Immature natural killer cell (primary cell): ENCODE data around the gene SEC24D. TPM values are rescaled to one million over a fixed set of nuclear protein-coding genes. Genes with fewer than 3 reads are reported as not detected.

Source experiments
- DNase-seq, 3 donors: peaks; one replicate each; pipeline ENCODE4 v3.0.0; 2022; ENCODE audit warnings: mixed read lengths in 1 of 3
- H3K27ac Mint-ChIP-seq, 6 donors: one replicate each; pipeline ENCODE4 v1.8.0; 2020; ENCODE audit warnings: mixed read lengths in 6 of 6, mild to moderate bottlenecking in 5 of 6, inconsistent platforms in 4 of 6, moderate library complexity in 3 of 6
- H3K27me3 Mint-ChIP-seq, 3 donors: one replicate each; pipeline ENCODE4 v1.8.0; 2020 to 2021; ENCODE audit warnings: low read depth in 3 of 3, mild to moderate bottlenecking in 3 of 3, mixed read lengths in 3 of 3, moderate library complexity in 3 of 3, inconsistent platforms in 1 of 3
- H3K36me3 Mint-ChIP-seq, 3 donors: one replicate each; pipeline ENCODE4 v1.8.0; 2020; ENCODE audit warnings: mixed read lengths in 3 of 3, inconsistent platforms in 2 of 3, mild to moderate bottlenecking in 2 of 3
- H3K4me1 Mint-ChIP-seq, 2 donors: one replicate each; pipeline ENCODE4 v1.8.0; 2020; ENCODE audit warnings: inconsistent platforms in 2 of 2, mild to moderate bottlenecking in 2 of 2, mixed read lengths in 2 of 2, moderate library complexity in 1 of 2
- H3K4me3 Mint-ChIP-seq, 5 donors: one replicate each; pipeline ENCODE4 v1.8.0; 2020; ENCODE audit warnings: mild to moderate bottlenecking in 5 of 5, mixed read lengths in 5 of 5, inconsistent platforms in 3 of 5, moderate library complexity in 3 of 5
- H3K9me3 Mint-ChIP-seq, 6 donors: one replicate each; pipeline ENCODE4 v1.8.0; 2020; ENCODE audit warnings: mild to moderate bottlenecking in 6 of 6, mixed read lengths in 6 of 6, inconsistent platforms in 4 of 6, moderate library complexity in 3 of 6
- polyA plus RNA-seq, 3 donors: library from polyadenylated mRNA; unstranded; fragments of 300-500 nt; fragmentation: Illumina TruSeq; gene quantifications; one replicate each; pipeline ENCODE4 v1.2.3, GENCODE V29; 2021

The SEC24D gene
- polyA plus RNA-seq, 3 donors from 2014 or later, result 15.1 to 39.0 (median 31.6) TPM

DNA sequence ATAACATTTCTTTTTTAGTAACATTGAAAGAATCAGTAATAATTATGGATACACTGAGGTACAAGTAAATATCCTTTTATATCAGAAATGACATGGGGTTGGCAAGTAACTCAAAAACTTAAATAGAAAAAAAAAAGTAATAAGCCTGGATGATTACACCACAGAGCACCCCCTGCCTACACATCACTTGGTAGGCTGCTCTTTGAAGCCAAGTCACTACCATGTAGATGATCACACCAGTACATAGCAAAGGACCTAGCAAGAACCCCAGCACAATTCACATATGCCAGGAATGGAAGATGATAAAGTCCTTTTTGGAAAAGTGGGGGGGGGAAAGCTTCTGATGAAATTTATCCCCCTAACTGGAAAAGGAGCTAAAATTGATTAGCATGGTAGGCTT lies 93.9 kb downstream of the SEC24D start:
- no peaks in the 10 kb centered on the region for H3K27me3 Mint-ChIP-seq
- no peaks in the 10 kb centered on the region for H3K4me1 Mint-ChIP-seq
- H3K9me3 Mint-ChIP-seq, result no peaks in the 10 kb centered on the region
- DNase-seq, result no peak
- peaks cover 21 to 71% (median 30%) of the 10 kb centered on the region in 3 donors for H3K36me3 Mint-ChIP-seq
- no peak overlapping the region for H3K4me3 Mint-ChIP-seq
- H3K27ac Mint-ChIP-seq, result no peak overlapping the region

DNA sequence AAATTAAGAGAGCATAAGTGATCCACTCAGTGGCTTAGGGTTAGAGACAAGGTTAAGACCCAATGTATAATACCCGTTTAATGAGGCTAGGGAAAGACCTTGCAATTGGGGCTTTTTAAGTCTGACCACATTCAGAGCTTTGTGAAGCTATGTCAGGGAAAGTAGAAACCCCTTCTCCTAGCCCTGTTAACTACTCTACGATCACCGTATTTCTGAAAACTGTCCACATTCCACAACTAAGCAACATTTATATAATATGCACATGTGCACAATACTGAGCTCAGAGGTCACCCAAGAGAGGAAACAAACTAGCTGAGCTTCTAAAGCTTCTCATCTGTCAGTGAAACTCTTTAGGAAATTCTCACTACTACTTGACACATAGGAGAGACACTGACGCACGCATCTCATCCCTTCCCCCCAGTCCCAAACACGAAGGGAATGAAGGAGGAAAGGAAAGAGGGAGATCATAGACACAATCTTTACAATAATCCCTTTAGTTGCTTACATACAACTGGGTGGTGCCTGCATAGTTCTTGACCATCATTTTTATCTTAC lies 94.5 kb downstream of the SEC24D start:
- H3K4me3 Mint-ChIP-seq, result no peak overlapping the region
- no peaks in the 10 kb centered on the region for H3K27me3 Mint-ChIP-seq
- H3K9me3 Mint-ChIP-seq, result no peaks in the 10 kb centered on the region
- no peak overlapping the region for H3K27ac Mint-ChIP-seq
- peaks cover 23 to 70% (median 30%) of the 10 kb centered on the region in 3 donors for H3K36me3 Mint-ChIP-seq
- no peak for DNase-seq
- H3K4me1 Mint-ChIP-seq, result no peaks in the 10 kb centered on the region

DNA sequence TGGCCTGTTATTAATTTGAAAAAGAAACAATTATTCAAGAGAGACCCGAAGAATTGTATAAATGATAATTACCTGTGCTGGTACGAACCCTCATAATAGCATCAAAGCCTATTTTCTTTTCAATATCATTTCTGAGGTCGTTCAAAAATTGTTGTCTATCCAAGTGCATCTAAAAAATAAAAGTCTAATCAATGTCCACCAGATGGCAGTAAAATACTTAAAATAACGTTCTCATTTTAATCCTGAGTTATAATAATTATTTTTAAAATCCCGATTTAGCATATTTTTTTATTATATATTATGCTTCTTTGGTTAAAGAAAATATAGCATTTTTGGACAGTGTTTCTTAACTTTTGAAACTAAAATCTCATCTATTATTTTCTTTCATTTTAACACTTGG lies 95.1 kb downstream of the SEC24D start:
- H3K27me3 Mint-ChIP-seq, result peaks cover 0 to 2% (median 0%) of the 10 kb centered on the region in 3 donors
- no peak for DNase-seq
- no peak overlapping the region for H3K27ac Mint-ChIP-seq
- H3K36me3 Mint-ChIP-seq, result peaks cover 23 to 72% (median 30%) of the 10 kb centered on the region in 3 donors
- no peak overlapping the region for H3K4me3 Mint-ChIP-seq
- no peaks in the 10 kb centered on the region for H3K4me1 Mint-ChIP-seq
- no peaks in the 10 kb centered on the region for H3K9me3 Mint-ChIP-seq

DNA sequence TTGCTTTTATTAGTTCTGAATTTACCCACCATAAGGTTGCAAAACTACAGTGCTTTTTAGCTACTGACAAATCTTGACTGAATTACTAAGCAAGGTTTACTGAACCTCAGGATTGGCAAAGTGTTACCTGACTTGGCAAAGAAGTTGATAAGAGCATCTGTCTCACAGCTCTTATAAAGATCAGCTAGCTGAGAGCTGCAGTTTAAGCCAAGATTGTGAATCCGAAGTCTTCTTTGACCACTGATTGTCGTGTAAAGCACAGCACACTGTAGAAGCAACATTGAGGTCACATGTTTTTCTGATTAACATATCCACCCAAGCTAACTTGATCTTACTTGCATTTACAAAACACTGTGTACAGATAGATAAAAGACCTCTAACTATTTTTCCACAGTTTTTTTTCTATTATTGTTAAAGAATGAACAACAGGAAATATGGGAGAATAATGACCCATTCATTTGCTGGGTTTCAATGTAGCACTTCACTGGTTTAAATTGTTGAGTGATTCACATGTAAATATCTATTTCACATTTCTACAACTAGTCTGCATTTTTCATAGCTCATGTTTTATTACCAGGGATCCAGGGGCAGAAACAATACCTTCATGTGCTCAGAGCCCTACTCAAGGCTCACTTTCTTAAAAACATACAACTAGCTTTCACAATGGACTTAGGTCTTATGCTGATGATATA lies 96.8 kb downstream of the SEC24D start:
- H3K27ac Mint-ChIP-seq, result no peak overlapping the region
- no peak for DNase-seq
- no peak overlapping the region for H3K4me3 Mint-ChIP-seq
- no peaks in the 10 kb centered on the region for H3K4me1 Mint-ChIP-seq
- peaks cover 26 to 66% (median 30%) of the 10 kb centered on the region in 3 donors for H3K36me3 Mint-ChIP-seq
- peaks cover 0 to 2% (median 0%) of the 10 kb centered on the region in 3 donors for H3K27me3 Mint-ChIP-seq
- H3K9me3 Mint-ChIP-seq, result no peaks in the 10 kb centered on the region

DNA sequence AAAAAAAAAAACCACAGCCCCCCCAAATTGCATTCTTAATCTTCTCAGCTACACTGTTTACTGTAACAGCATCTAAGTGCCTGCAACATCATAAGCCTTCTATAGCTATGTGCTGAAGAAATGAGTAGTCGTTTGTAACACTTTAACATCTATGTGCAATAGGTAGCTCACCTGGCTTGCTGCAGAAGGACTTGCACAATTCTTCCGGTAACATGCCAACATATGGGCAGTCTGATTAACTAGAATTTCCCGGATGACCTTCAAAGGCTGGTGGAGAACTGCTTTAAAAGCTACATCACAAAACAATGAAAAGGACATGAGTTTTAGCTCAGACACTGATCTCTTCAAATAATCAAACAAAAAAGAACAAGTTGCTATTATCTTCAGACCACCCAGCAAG lies 97.8 kb downstream of the SEC24D start:
- Mint-ChIP-seq H3K9me3 (no peaks in the 10 kb centered on the region), H3K36me3 (peaks cover 23 to 62% (median 29%) of the 10 kb centered on the region in 3 donors)

DNA sequence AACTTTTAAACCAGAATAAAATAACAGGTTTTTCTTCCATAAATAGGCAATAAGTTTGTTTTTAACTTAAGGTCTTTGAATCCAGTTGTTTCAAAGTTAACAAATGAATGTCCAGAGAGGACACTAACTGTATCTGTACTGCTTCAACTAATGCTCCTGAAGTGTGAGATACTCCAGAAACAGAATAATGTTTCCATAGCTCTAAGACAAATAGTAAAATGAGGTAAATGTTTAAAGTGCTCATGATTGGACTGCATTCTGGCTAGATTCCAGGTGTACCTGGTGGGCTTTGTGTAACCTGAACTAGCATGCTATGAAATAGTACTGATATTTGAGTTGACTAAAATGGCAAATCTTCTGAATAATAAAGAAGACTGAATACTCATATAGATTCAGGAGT lies 99.0 kb downstream of the SEC24D start:
- Mint-ChIP-seq H3K27me3 (peaks cover 0 to 2% (median 0%) of the 10 kb centered on the region in 3 donors), H3K9me3 (no peaks in the 10 kb centered on the region), H3K27ac (no peak overlapping the region), H3K4me1 (no peaks in the 10 kb centered on the region), H3K4me3 (no peak overlapping the region), H3K36me3 (peaks cover 29 to 59% (median 30%) of the 10 kb centered on the region in 3 donors)
- no peak for DNase-seq

More for the DNA sequence above, 97.8 kb downstream of the SEC24D start:
- Mint-ChIP-seq H3K27me3 (peaks cover 0 to 2% (median 0%) of the 10 kb centered on the region in 3 donors), H3K4me1 (no peaks in the 10 kb centered on the region), H3K4me3 (no peak overlapping the region), H3K27ac (no peak overlapping the region)
- DNase-seq, result no peak

DNA sequence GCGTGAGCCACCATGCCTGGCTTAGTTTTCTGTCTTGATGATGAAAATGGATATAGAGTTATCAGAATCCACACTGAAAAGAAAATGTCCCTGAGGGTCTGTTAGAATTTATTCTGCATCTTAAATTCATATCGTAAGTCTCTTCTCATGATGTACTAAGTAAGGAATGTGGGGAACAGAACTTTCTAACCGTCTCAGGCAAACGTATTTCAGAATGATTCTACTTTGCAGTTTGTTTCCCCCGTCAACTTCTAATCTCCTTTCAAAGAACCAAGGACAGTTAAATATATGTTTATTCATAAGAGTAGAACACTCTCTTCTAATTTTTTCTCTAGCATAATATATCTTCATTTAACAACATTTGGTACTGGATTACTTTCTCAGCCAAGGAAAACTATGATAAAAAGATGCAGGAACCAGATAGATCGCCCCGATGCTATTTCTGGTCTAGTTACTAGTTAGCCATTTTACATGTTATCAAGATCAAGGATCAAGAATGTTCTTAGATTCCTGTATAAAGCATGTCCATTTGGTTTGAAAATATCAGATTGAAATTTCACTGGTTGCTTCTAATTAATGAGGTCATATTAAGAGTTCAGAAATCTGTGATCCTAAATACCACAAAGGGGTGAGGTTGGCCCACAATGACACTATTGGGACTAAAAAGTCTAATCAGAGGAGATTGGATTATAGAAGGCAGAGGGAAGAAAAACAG lies 101.3 kb downstream of the SEC24D start:
- no peak for DNase-seq
- H3K27me3 Mint-ChIP-seq, result peaks cover 0 to 2% (median 0%) of the 10 kb centered on the region in 3 donors
- H3K36me3 Mint-ChIP-seq, result peaks cover 26 to 67% (median 33%) of the 10 kb centered on the region in 3 donors
- H3K4me1 Mint-ChIP-seq, result peaks cover 0 to 8% of the 10 kb centered on the region in 2 donors
- no peaks in the 10 kb centered on the region for H3K9me3 Mint-ChIP-seq
- no peak overlapping the region for H3K27ac Mint-ChIP-seq
- no peak overlapping the region for H3K4me3 Mint-ChIP-seq

DNA sequence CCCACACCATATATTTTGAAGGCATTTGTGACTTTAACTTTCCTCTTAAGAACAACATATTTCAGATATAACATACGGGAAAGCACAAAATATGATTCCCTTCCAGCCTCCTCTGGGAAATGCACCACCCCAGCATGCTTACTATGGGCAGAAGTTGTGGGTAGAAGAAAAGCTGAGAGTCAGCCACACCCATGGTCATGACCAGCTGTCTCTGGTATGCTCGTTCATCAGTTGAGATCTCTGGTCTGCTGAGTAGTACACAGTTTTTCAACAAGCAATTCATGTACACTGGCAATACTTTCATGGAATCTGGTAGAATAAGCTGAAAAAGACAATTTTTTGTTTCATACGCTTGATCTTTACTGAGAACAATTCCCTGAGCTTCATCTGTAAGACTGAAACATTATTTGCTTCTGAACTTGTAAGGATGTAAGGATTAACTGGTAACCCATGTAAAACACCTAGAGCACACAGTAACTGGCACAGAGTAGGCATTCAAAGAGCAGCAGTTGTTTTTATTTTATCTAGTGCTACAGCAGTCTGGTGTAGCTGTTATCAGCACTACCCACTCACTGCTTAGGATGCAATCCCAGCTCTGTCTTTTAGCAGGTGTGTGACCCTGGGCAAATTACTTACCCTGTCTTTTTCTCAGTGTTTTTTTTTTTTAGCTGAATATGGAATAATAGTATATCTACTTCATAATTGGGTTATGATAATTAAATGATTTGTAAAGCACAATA lies 103.2 kb downstream of the SEC24D start:
- Mint-ChIP-seq H3K27me3 (peaks cover 0 to 2% (median 0%) of the 10 kb centered on the region in 3 donors), H3K4me1 (peaks cover 0 to 12% of the 10 kb centered on the region in 2 donors), H3K9me3 (no peaks in the 10 kb centered on the region), H3K36me3 (peaks cover 27 to 59% (median 28%) of the 10 kb centered on the region in 3 donors), H3K4me3 (no peak overlapping the region), H3K27ac (no peak overlapping the region)
- DNase-seq, result no peak

DNA sequence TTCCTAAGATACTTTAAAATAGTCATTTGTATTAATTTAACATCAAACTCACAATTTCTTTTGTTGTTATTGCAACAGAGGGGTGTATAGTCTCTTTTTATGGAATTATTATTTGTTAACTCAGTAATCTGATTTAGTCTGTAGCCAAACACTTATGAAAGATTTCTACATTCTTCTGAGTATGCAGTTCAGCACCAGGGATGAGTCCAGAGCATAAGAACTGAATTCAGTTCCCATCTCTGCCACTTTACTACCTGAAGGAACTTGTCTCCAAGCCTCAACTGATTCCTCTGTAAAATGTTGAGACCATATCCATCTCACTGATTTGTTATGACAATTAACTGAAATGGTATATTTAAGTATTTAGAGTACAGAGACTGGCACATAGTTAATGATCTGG lies 105.2 kb downstream of the SEC24D start:
- H3K36me3 Mint-ChIP-seq, result peaks cover 33 to 61% (median 36%) of the 10 kb centered on the region in 3 donors
- H3K4me1 Mint-ChIP-seq, result peaks cover 0 to 12% of the 10 kb centered on the region in 2 donors
- no peaks in the 10 kb centered on the region for H3K27me3 Mint-ChIP-seq
- no peaks in the 10 kb centered on the region for H3K9me3 Mint-ChIP-seq
- no peak overlapping the region for H3K4me3 Mint-ChIP-seq
- DNase-seq, result no peak
- no peak overlapping the region for H3K27ac Mint-ChIP-seq

DNA sequence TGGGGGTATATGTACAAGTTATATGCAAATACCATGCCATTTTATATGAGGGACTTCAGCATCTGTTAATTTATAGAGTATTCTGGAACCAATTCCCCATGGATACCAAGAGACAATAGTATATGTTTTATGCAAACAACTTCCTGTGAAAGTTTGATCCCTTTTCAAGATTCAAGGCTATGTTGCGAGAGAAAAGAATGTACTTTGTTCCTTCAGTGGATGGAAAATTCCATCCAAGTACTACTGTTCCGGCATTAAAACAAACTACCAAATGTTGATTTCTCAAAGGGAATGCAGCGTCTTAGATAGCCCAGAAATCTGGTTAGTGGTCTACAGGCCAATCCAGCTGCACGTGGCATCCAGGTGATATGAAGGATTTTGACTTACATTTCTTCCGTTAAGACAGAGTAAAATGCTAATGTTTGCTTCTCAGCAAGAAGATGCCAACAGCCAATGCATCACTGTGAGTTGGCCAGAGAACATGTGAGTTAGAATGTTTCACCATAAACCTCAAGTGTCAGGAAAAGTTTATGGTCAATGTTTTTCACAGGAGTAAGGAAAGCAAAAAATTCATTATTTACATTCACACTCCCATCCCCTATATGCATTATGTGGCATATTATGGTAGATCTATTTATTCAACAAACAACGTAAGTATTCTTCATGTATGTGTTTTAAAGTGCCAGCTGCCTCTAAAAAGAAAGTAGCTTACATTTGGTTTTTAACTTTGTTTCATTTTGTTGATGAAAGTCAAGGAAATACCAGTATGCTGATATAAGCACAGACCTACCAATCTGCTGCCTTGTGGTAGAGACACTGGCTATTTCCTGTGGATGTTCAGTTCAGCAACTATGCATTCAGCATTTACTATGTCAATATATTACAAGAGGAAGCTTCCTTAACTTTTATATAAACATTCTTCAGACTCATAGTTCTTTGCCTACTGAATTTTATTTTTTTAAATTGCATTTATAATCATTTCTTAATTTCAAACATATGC lies 106.3 kb downstream of the SEC24D start:
- H3K27me3 Mint-ChIP-seq, result no peaks in the 10 kb centered on the region
- H3K4me1 Mint-ChIP-seq, result peaks cover 0 to 12% of the 10 kb centered on the region in 2 donors
- DNase-seq, result no peak
- peak overlapping the region in 1 of 6 donors; percentile 19 for H3K27ac Mint-ChIP-seq
- no peaks in the 10 kb centered on the region for H3K9me3 Mint-ChIP-seq
- H3K36me3 Mint-ChIP-seq, result peaks cover 31 to 61% (median 39%) of the 10 kb centered on the region in 3 donors
- H3K4me3 Mint-ChIP-seq, result no peak overlapping the region

DNA sequence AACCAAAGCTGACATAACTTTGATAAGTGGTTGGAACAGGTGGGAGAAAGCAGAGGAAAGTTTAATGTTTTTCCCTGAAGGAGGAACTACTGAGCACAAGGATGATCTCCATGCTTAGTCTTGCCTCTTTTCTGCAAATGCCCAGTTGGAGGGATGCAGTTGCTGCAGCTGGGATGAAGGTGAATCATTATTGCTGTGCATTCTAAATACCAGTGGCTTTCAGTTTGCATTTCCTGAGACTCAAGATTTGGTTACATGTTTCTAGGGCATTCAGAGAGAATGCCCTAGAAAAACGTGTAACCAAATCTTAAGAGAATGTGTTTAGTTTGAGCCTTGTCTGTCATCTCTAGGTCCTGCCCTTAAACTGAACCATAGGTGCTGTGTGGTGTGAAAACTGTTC lies 108.6 kb downstream of the SEC24D start:
- Mint-ChIP-seq H3K27ac (no peak overlapping the region), H3K27me3 (no peaks in the 10 kb centered on the region), H3K9me3 (peaks cover 0 to 1% (median 0%) of the 10 kb centered on the region in 6 donors), H3K4me3 (no peak overlapping the region), H3K4me1 (peaks cover 2 to 23% of the 10 kb centered on the region in 2 donors), H3K36me3 (peaks cover 22 to 55% (median 29%) of the 10 kb centered on the region in 3 donors)
- DNase-seq, result no peak

DNA sequence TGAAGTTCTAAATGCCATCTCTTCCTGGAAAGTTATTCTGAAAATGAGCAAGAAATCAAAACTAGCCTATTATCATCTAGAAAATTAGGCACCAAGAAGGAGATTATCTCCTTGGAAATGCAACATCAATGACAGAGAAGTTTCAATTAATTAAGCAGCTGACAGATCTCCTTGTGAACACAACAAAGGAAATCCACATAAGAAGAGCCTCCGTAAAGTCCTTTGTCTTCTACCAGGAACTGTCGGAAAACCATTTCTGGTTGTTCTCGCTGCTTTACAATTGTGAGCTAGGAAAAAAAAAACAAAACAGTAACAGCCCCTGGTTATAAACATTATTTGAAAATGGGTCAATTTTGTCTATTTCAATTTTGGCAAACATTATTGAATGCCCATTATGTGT lies 112.6 kb downstream of the SEC24D start:
- H3K27me3 Mint-ChIP-seq, result no peaks in the 10 kb centered on the region
- DNase-seq, result no peak
- peaks cover 0 to 1% (median 0%) of the 10 kb centered on the region in 6 donors for H3K9me3 Mint-ChIP-seq
- H3K4me3 Mint-ChIP-seq, result no peak overlapping the region
- peaks cover 15 to 40% (median 28%) of the 10 kb centered on the region in 3 donors for H3K36me3 Mint-ChIP-seq
- H3K27ac Mint-ChIP-seq, result no peak overlapping the region
- peaks cover 2 to 11% of the 10 kb centered on the region in 2 donors for H3K4me1 Mint-ChIP-seq
